ENCODE results near the gene MRTO4. TPM values are rescaled to one million over a fixed set of nuclear protein-coding genes. Genes with fewer than 3 reads are reported as not detected.
A peak's percentile ranks its signal among the peaks of the same experiment; 100 is the strongest.

The MRTO4 gene
- total and polyA plus RNA-seq, 9 of the 15 experiments (the other 6 are each of a cell fraction or from before 2014, with no cell fraction given), result 62.0 to 173 (median 146) TPM

- TF ChIP-seq LEF1 (IDR thresholded peaks at IDR 0.05) (no peak), FOSL1 (tag; conservative IDR thresholded peaks at IDR 0.05) (no peak), HLTF (IDR thresholded peaks at IDR 0.05) (no peak), FOXO4 (CRISPR knock-in tag; IDR thresholded peaks at IDR 0.05) (no peak), ZNF644 (tag; IDR thresholded peaks at IDR 0.05; ENCODE audit: low read depth) (no peak), ZHX1 (conservative IDR thresholded peaks at IDR 0.05; ENCODE audit: low read length) (no peak), ZMIZ1 (IDR thresholded peaks at IDR 0.05; ENCODE audit: low read depth in 2 of 2, low read length in 2 of 2) (no peak), EWSR1 (IDR thresholded peaks at IDR 0.05; ENCODE audit: borderline replicate concordance, low read depth, partially characterized antibody) (no peak), FOXJ3 (CRISPR knock-in tag; IDR thresholded peaks at IDR 0.05) (no peak), PHB (CRISPR knock-in tag; IDR thresholded peaks at IDR 0.05) (no peak), TAF7 (tag; IDR thresholded peaks at IDR 0.05) (0 out of 2 replicates have a peak, but pooled peaks have one; percentile 22), CCAR2 (IDR thresholded peaks at IDR 0.05; ENCODE audit: low read depth, low read length) (no peak), TOE1 (IDR thresholded peaks at IDR 0.05; ENCODE audit: borderline replicate concordance) (no peak), TOE1 (CRISPR knock-in tag; IDR thresholded peaks at IDR 0.05; ENCODE audit: borderline replicate concordance, low read depth) (no peak), ZNF24 (IDR thresholded peaks at IDR 0.05) (peak; percentile 92), NCOA2 (IDR thresholded peaks at IDR 0.05; ENCODE audit: partially characterized antibody in 2 of 2) (no peak), RBM22 (IDR thresholded peaks at IDR 0.05; ENCODE audit: low read depth, low read length, poor library complexity, severe bottlenecking) (no peak), ZNF224 (CRISPR knock-in tag; IDR thresholded peaks at IDR 0.05) (no peak)
- TF ChIP-seq, protein P1, sequence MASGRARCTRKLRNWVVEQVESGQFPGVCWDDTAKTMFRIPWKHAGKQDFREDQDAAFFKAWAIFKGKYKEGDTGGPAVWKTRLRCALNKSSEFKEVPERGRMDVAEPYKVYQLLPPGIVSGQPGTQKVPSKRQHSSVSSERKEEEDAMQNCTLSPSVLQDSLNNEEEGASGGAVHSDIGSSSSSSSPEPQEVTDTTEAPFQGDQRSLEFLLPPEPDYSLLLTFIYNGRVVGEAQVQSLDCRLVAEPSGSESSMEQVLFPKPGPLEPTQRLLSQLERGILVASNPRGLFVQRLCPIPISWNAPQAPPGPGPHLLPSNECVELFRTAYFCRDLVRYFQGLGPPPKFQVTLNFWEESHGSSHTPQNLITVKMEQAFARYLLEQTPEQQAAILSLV (tag; IDR thresholded peaks at IDR 0.05), result no peak
- TF ChIP-seq, protein P2, sequence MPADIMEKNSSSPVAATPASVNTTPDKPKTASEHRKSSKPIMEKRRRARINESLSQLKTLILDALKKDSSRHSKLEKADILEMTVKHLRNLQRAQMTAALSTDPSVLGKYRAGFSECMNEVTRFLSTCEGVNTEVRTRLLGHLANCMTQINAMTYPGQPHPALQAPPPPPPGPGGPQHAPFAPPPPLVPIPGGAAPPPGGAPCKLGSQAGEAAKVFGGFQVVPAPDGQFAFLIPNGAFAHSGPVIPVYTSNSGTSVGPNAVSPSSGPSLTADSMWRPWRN (IDR thresholded peaks at IDR 0.05; ENCODE audit: low read depth), result no peak
Observed at GRCh38 chr1:19250629-19251304, 838 bp upstream of the MRTO4 start (continued).

All from K562 (cell line).